Stimulated activated CD4-positive, alpha-beta T cell treated with anti-CD3 and anti-CD28 coated beads, Interleukin-4, amount 100 ng/mL, for 4 hours (primary cell): Measurements from ENCODE around the gene LY6G5B.
A peak's percentile ranks its signal among the peaks of the same experiment; 100 is the strongest.

Experiments used
- DNase-seq, 2 experiments: peaks; one replicate each; pipeline ENCODE4 v3.0.0-alpha.2; 2020

Gene LY6G5B

GRCh38 chr6:31663961-31664789, 5.6 kb upstream of the LY6G5B start:
- no peak for DNase-seq

- DNase-seq = peak; percentile 79 to 87
These were observed 4.8 kb upstream of the LY6G5B start, which contains the start of gene GPANK1 for GRCh38 chr6:31664790-31665500. TSS of gene GPANK1 (minus strand) at chr6:31664997. CDS start at chr6:31664478, 519 bp downstream.

- DNase-seq = peak; percentile 94 to 98
These were observed 4.1 kb upstream of the LY6G5B start, which contains the start of gene CSNK2B for GRCh38 chr6:31665501-31666336. TSS of gene CSNK2B (plus strand) at chr6:31666080. CDS start at chr6:31666832, 752 bp downstream.

GRCh38 chr6:31666337-31666965, 3.3 kb upstream of the LY6G5B start:
- DNase-seq = no peak

- DNase-seq = no peak
These were observed 6.6 kb downstream of the LY6G5B start for GRCh38 chr6:31676322-31676903.

GRCh38 chr6:31676904-31677303, 7.1 kb downstream of the LY6G5B start:
- no peak for DNase-seq

- no peak for DNase-seq
These were observed 8.2 kb downstream of the LY6G5B start for GRCh38 chr6:31677955-31678354.

GRCh38 chr6:31680226-31681134, 10.7 kb downstream of the LY6G5B start, which contains the start of gene LY6G5C:
TSS of gene LY6G5C (minus strand) at chr6:31681067. CDS start at chr6:31680373, 694 bp downstream.
- peak; percentile 56 to 58 for DNase-seq

GRCh38 chr6:31681135-31681671, 11.4 kb downstream of the LY6G5B start:
- peak; percentile 36 to 40 for DNase-seq

GRCh38 chr6:31683591-31683990, 13.8 kb downstream of the LY6G5B start:
- no peak for DNase-seq

GRCh38 chr6:31686483-31686882, 16.7 kb downstream of the LY6G5B start:
- no peak for DNase-seq

- no peak for DNase-seq
These were observed 17.5 kb downstream of the LY6G5B start for GRCh38 chr6:31687321-31687720.

GRCh38 chr6:31687860-31688693, 18.3 kb downstream of the LY6G5B start:
- no peak for DNase-seq

- DNase-seq = no peak
These were observed 19.7 kb downstream of the LY6G5B start for GRCh38 chr6:31689249-31690110.

GRCh38 chr6:31690231-31691077, 20.7 kb downstream of the LY6G5B start:
- no peak for DNase-seq

GRCh38 chr6:31691078-31691463, 21.3 kb downstream of the LY6G5B start:
- DNase-seq = no peak

- no peak for DNase-seq
These were observed 21.9 kb downstream of the LY6G5B start for GRCh38 chr6:31691564-31692108.
